Activated T-helper 1 cell treated with anti-CD3 and anti-CD28 coated beads, Interleukin-2, amount 50 U/mL, for 16 hours (primary cell): ENCODE measurements around the gene ANXA6.

Experiments
- DNase-seq, 2 donors: peaks; one replicate each; pipeline ENCODE4 v3.0.0-alpha.2; 2020; ENCODE audit warnings: low read depth in 1 of 2, low spot score in 1 of 2

The ANXA6 gene

GRCh38 chr5:151067632-151068432 lies 89.7 kb downstream of the ANXA6 start:
- DNase-seq: no peak

- DNase-seq: no peak
Observed at GRCh38 chr5:151066920-151067319, 90.7 kb downstream of the ANXA6 start.

DNA sequence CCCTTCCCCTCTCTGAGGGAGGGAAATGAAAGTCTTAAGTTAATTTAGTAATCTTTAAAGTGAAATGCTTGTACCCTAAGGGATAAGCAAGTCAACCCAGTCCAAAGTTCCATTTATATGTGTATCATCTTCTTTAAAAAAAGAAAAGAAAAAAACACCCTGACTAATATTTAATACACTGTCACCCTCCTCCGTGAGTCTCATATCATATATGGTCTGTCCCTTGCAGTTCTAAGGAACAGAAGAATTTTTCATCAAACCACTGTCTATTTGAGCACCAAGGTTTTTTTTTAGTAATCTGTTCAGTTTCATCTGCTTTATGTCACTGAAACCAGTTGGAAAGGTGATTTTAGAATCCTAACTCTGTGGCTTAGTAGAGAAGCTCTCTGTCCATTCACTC lies 92.0 kb downstream of the ANXA6 start:
- no peak for DNase-seq

DNA sequence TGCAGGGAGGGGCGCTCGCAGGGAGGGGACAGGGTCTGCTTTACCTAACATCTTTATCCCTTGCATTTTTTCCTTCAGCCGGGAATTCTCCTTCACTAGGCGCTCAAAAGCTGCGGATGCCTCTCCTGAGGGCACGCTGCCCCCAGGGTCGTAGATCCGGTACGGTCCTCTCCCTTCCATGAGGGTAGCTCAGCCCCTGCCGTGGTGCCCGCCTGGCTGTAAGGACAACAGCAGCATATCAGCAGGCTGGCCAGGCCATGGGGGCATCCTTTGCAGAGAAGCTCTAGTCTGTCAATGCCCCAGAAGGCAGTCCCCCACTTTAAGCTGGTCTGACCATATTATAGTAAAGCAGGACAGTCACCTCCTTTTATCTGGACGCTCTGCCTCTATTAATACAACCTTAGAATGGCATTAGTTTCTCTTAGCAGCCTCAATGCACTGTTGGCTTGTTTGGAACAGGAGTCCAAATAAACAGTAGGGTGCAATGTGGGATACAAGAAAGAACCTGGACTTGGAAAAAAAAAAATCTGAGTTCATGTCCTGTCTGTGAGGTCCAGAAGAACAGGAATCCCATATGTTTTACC lies 92.6 kb downstream of the ANXA6 start:
- DNase-seq: no peak

- DNase-seq: no peak
Observed at GRCh38 chr5:151063142-151063989, 94.2 kb downstream of the ANXA6 start.

DNA sequence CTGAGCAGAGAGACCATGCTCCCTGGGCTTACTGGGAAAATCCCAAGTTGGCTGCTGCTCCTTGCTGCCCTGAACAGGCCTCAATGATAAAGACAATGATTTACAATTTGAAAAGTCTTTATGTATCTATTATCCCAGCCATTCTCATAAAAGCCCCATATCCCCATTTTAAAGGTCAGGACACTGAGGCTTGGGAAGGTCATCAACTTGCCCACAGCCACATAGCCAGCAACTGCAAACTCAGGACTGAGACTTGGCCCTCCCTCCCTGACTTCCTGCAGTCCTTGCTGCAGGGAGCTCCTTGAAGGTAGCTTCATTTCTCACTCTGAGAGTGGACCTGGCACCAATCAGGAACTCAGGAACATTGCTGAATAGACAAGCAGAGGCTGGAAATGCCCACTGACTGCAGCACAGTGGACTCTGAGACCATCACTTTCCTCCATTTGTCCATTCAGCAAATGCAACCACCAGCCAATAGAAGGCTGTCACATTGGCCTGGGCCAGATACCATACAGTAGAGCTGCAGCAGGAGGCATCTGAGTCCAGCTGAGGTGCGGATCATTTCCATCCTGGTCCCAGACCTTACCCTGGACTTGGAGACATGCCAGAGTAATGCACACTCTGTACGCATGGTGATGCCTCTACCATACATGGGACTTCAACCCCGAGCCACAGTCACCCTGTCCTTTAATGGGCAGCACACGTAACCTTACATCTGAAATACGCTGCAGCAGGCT lies 95.0 kb downstream of the ANXA6 start:
- DNase-seq: no peak

DNA sequence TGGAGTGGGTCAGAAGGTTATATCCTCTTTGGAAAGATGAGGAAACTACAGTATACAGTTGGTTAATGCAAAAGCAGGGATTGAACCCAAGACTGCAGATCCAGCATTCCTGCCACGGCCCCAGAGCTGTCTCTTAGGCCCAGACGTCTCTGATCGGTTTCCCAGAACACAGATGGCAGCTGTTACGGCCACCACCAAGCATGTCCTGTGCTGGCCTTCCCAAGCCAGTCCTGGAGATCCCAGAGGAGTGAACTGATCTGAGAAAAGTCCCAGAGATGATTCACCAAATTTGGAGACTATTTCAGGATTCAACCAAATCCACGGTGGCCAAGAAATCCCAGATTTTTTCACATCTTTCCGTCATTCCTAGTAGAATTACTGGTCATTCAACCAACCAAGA lies 96.8 kb downstream of the ANXA6 start:
- no peak for DNase-seq

GRCh38 chr5:151058891-151059489 lies 98.6 kb downstream of the ANXA6 start:
- DNase-seq: no peak

GRCh38 chr5:151058301-151058700 lies 99.3 kb downstream of the ANXA6 start:
- no peak for DNase-seq

DNA sequence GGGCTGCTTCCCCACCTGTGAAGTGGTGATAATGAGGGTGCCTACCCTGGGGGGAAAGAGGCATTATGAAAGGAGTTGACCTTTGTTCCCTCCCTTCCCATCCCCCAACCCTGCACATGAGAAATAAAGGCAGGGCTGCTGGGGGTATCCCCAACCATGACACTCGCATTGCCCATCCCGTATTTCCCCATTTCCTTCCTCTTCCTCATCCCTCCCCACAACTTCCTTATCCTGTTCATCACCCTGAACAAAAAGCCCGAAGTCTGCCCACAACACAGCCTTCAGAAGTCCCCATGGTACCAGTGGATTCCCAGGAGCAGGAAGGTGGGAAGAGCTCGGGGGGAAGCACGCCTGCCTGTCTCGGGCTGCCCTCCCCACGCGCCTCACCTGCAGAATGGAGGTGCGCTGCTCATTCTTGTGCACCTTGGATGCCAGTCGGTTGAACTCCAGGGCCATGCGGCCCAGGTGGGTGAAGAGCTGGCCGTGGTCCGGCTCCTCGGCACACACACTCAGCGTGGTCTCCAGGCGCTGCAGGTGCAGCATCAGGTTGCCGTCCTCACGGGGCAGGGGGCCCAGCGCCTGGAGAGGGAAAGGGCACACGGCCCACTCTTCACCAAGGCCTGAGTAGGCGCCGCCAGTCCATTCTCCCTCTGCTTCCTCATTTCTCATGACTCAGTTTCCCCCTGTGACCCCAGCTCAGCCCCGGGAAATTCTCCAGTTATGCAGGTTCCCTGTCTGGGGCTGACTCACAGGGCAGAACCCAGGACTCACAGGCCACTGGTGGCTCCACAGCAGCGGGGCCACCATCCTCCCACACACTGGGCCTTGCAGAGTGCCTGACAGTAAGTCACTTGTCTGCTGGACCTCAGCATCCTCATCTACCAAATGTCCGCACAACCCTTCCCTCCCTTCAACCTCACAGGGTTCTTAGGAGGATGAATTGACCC lies 100.9 kb downstream of the ANXA6 start:
- DNase-seq: no peak

DNA sequence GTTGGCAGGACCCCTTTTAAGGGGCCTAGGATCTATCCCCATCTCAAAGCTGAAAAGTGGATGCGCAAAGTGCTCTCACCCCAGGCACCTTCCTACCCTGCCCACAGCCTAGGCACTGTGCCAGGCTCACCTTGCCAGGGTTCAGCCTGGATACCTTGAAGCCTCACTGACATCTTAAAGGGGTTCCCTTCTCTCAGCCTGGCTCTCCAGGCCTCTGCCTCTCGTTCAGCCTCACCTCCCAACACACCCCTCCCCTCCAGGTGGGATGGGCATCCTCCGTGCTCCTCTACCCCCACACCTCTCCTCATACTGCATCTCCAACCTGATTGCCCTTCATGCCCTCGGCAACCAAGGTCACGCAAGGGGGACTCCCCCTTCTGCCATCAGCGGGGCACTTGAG lies 102.2 kb downstream of the ANXA6 start:
- no peak for DNase-seq

DNA sequence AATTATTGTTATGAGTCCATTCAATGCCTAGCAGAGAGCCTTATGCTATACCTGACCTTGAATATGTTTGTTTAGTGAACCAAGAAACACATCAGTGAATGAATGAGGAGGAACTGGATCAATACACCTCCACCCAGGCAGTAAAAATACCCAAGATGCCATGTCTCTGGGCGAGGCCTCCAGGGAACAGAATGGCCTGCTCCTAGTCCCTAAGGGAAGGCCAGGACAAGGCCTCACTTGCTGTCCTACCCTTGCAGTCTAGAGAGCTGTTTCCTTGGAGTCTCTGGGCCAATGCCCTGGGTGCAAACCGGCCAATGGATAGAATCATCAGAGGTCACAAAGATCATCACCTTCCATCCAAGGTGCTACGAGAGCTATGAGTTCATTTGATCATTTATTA lies 102.9 kb downstream of the ANXA6 start:
- no peak for DNase-seq

DNA sequence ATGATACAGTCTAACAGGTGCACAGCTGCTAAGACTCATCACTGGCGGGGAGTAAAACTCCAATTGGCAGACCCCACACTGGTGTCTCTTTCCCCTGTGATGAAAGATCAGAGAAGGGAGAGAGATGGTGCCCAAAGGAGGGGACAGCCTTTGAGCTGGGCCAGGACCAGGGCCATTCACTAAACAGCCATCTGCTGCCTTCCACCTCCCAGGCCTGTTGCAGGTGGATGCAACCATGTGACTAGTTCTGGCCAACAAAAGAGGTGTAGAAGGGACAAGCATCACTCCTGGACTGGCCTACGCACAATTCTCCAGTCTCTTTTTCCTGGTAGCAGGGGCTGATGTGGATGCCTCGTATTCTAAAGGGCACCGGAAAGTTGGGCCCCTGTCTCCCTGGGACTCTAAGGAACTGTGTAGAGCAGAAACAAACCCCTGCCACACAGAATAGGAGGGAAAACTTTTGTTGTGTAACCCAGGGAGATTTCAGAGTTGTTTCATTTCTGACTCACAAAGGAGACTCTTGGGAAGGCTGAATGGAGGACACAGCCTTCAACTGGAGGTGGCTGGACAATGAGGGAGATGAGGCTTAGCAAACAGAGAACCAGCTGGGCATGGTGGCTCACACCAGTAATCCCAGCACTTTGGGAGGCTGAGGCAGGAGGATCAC lies 103.7 kb downstream of the ANXA6 start:
- DNase-seq: no peak

- no peak for DNase-seq
Observed at GRCh38 chr5:151052836-151053235, 104.7 kb downstream of the ANXA6 start.

- no peak for DNase-seq
Observed at GRCh38 chr5:151051931-151052608, 105.5 kb downstream of the ANXA6 start.

GRCh38 chr5:151051066-151051930 lies 106.3 kb downstream of the ANXA6 start:
- DNase-seq: peak; percentile 38 to 47
